ENCODE measurements around the gene CENPK. TPM values are rescaled to one million over a fixed set of nuclear protein-coding genes. Genes with fewer than 3 reads are reported as not detected.

CENPK gene
- polyA plus RNA-seq, 1 of the 3 experiments (the other 2 are of a cell fraction): 5.4 TPM

- TF ChIP-seq, protein P1, sequence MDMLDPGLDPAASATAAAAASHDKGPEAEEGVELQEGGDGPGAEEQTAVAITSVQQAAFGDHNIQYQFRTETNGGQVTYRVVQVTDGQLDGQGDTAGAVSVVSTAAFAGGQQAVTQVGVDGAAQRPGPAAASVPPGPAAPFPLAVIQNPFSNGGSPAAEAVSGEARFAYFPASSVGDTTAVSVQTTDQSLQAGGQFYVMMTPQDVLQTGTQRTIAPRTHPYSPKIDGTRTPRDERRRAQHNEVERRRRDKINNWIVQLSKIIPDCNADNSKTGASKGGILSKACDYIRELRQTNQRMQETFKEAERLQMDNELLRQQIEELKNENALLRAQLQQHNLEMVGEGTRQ (IDR thresholded peaks at IDR 0.05; ENCODE audit: borderline replicate concordance, low read depth, low read length): peak; percentile 79
- peak; percentile 39; the same call in 1 of the 2 replicates for TF ChIP-seq RCOR1 (IDR thresholded peaks at IDR 0.05; ENCODE audit: low read length)
- no peak for TF ChIP-seq ELF1 (IDR thresholded peaks at IDR 0.05)
- TF ChIP-seq MEF2A (IDR thresholded peaks at IDR 0.05; ENCODE audit: borderline replicate concordance, low read depth): no peak
- TF ChIP-seq TAF1 (IDR thresholded peaks at IDR 0.05; ENCODE audit: borderline replicate concordance, low read depth, low read length): peak; percentile 62; the same call in 1 of the 2 replicates
- TF ChIP-seq, protein P2, sequence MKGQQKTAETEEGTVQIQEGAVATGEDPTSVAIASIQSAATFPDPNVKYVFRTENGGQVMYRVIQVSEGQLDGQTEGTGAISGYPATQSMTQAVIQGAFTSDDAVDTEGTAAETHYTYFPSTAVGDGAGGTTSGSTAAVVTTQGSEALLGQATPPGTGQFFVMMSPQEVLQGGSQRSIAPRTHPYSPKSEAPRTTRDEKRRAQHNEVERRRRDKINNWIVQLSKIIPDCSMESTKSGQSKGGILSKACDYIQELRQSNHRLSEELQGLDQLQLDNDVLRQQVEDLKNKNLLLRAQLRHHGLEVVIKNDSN (IDR thresholded peaks at IDR 0.05; ENCODE audit: borderline replicate concordance, low read depth): peak; percentile 90
- no peak for TF ChIP-seq EZH2phosphoT487 (IDR thresholded peaks at IDR 0.05; ENCODE audit: borderline replicate concordance, low read depth)
- peak in 1 of 2 experiments; percentile 19; a peak in 1 of 4 replicates for TF ChIP-seq EP300 (IDR thresholded peaks at IDR 0.05; ENCODE audit: borderline replicate concordance in 1 of 2, low read depth in 1 of 2, low read length in 1 of 2)
- TF ChIP-seq GATA2 (CRISPR knock-in tag; IDR thresholded peaks at IDR 0.05): peak; percentile 30; the same call in 1 of the 2 replicates
- TF ChIP-seq, protein P3, sequence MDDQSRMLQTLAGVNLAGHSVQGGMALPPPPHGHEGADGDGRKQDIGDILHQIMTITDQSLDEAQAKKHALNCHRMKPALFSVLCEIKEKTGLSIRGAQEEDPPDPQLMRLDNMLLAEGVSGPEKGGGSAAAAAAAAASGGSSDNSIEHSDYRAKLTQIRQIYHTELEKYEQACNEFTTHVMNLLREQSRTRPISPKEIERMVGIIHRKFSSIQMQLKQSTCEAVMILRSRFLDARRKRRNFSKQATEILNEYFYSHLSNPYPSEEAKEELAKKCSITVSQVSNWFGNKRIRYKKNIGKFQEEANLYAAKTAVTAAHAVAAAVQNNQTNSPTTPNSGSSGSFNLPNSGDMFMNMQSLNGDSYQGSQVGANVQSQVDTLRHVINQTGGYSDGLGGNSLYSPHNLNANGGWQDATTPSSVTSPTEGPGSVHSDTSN (IDR thresholded peaks at IDR 0.05): 0 out of 2 replicates have a peak, but pooled peaks have one; percentile 4
- TF ChIP-seq JUND (IDR thresholded peaks at IDR 0.05): 0 out of 2 replicates have a peak, but pooled peaks have one; percentile 2
- no peak for TF ChIP-seq FOXJ3 (CRISPR knock-in tag; IDR thresholded peaks at IDR 0.05)
- TF ChIP-seq, protein P4, sequence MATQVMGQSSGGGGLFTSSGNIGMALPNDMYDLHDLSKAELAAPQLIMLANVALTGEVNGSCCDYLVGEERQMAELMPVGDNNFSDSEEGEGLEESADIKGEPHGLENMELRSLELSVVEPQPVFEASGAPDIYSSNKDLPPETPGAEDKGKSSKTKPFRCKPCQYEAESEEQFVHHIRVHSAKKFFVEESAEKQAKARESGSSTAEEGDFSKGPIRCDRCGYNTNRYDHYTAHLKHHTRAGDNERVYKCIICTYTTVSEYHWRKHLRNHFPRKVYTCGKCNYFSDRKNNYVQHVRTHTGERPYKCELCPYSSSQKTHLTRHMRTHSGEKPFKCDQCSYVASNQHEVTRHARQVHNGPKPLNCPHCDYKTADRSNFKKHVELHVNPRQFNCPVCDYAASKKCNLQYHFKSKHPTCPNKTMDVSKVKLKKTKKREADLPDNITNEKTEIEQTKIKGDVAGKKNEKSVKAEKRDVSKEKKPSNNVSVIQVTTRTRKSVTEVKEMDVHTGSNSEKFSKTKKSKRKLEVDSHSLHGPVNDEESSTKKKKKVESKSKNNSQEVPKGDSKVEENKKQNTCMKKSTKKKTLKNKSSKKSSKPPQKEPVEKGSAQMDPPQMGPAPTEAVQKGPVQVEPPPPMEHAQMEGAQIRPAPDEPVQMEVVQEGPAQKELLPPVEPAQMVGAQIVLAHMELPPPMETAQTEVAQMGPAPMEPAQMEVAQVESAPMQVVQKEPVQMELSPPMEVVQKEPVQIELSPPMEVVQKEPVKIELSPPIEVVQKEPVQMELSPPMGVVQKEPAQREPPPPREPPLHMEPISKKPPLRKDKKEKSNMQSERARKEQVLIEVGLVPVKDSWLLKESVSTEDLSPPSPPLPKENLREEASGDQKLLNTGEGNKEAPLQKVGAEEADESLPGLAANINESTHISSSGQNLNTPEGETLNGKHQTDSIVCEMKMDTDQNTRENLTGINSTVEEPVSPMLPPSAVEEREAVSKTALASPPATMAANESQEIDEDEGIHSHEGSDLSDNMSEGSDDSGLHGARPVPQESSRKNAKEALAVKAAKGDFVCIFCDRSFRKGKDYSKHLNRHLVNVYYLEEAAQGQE (IDR thresholded peaks at IDR 0.05; ENCODE audit: low read depth, low read length): 0 out of 2 replicates have a peak, but pooled peaks have one; percentile 16
- peak; percentile 84; the same call in 1 of the 2 replicates for TF ChIP-seq SIN3A (IDR thresholded peaks at IDR 0.05; ENCODE audit: borderline replicate concordance, low read depth, low read length)
- TF ChIP-seq POLR2AphosphoS5 (IDR thresholded peaks at IDR 0.05; ENCODE audit: low read depth, low read length): peak; percentile 66
These were observed 81.2 kb downstream of the CENPK start, which contains the start of gene ADAMTS6 (continued) for GRCh38 chr5:65481635-65482295.

Measured in SK-N-SH (cell line).